ENCODE data around the gene NOXA1. TPM values are rescaled to one million over a fixed set of nuclear protein-coding genes. Genes with fewer than 3 reads are reported as not detected.

NOXA1 gene
- polyA plus RNA-seq, 1 experiment: 0.32 TPM

DNA sequence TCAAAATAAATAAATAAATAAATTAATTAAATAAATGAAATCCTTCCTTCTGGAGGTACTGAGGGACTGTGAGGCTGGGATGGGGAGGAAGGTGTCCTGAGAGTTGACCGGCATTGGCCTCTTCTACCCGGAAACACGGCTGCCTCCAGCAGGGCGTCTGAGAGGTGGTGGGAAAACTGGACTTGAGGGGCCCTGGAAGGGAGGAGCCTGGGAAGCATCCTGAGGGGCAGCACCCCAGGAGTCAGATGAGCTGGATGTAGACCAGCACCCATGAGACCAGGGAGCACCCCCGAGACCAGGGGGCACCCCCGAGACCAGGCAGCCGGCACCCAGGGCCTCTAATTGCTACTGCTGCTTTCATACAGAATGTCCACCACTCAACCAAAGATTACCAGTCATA lies 44.7 kb downstream of the NOXA1 start:
- ChIA-PET POLR2A (no interaction called here), CTCF (interaction anchor here (0.6 kb wide), 2 partner anchors 27 to 166 kb away, joined by 3 read pairs; no protein-coding TSS in a partner anchor)
- H3K36me3 ChIP-seq (ENCODE audit: control insufficient read depth, insufficient read depth, low read length): no peaks in the 10 kb centered on the region
- H3K27me3 ChIP-seq (ENCODE audit: control insufficient read depth, insufficient read depth, low read length): no peaks in the 10 kb centered on the region
- H3K4me3 ChIP-seq (ENCODE audit: low read depth, low read length): no peak overlapping the region
- no peak for DNase-seq (ENCODE audit: low read depth)
- TF ChIP-seq, protein P1, sequence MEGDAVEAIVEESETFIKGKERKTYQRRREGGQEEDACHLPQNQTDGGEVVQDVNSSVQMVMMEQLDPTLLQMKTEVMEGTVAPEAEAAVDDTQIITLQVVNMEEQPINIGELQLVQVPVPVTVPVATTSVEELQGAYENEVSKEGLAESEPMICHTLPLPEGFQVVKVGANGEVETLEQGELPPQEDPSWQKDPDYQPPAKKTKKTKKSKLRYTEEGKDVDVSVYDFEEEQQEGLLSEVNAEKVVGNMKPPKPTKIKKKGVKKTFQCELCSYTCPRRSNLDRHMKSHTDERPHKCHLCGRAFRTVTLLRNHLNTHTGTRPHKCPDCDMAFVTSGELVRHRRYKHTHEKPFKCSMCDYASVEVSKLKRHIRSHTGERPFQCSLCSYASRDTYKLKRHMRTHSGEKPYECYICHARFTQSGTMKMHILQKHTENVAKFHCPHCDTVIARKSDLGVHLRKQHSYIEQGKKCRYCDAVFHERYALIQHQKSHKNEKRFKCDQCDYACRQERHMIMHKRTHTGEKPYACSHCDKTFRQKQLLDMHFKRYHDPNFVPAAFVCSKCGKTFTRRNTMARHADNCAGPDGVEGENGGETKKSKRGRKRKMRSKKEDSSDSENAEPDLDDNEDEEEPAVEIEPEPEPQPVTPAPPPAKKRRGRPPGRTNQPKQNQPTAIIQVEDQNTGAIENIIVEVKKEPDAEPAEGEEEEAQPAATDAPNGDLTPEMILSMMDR (IDR thresholded peaks at IDR 0.05; ENCODE audit: insufficient read depth, low read depth, low read length): no peak

DNA sequence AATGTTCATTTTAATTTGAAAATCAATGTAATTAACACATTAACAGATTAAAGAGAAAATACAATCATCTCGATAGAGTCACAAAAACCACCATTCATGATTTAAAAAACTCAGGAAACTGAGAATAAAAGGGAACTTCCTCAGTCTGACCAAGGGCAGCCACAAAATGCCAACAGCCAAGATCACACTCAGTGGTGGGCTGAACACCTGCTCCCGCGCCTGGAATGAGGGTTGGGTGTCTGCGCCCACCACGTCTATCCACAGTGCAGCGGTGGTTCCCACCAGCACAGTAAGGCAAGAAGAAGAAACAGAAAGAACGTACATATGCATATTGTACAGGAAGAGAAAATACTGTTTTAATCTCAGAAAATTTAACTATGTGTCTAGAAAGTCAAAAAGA lies 47.6 kb downstream of the NOXA1 start:
- Histone ChIP-seq H3K36me3 (ENCODE audit: control insufficient read depth, insufficient read depth, low read length) (no peaks in the 10 kb centered on the region), H3K27me3 (ENCODE audit: control insufficient read depth, insufficient read depth, low read length) (no peaks in the 10 kb centered on the region), H3K4me3 (ENCODE audit: low read depth, low read length) (no peak overlapping the region)
- ChIA-PET POLR2A (interaction anchor here (0.7 kb wide), 1 partner anchor 48 kb away, joined by 3 read pairs; the partner anchor contains the start of gene EXD3), CTCF (no interaction called here)
- TF ChIP-seq, protein P1 (IDR thresholded peaks at IDR 0.05; ENCODE audit: insufficient read depth, low read depth, low read length): no peak
- no peak for DNase-seq (ENCODE audit: low read depth)

DNA sequence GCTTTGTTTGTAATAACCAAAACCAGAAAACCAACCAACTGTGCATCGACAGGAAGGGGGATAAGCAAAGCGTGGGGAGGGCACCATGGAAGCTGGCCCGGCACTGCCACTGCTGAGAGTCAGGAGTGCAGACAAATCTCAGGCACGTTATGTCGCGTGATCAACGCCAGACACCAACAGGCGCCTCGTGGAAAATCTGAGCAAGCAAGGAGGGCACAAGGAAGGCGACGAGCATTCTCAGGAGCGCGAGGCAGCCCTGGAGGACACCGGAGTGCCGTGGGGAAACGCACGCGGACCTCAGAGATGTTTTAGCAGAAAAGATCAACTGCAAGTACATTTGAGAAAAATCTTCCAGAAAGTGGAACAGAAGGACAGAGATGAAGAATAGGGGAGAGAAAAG lies 51.1 kb downstream of the NOXA1 start:
- Histone ChIP-seq H3K4me3 (ENCODE audit: low read depth, low read length) (no peak overlapping the region), H3K27me3 (ENCODE audit: control insufficient read depth, insufficient read depth, low read length) (no peaks in the 10 kb centered on the region), H3K36me3 (ENCODE audit: control insufficient read depth, insufficient read depth, low read length) (no peaks in the 10 kb centered on the region)
- TF ChIP-seq, protein P1 (IDR thresholded peaks at IDR 0.05; ENCODE audit: insufficient read depth, low read depth, low read length): no peak
- ChIA-PET POLR2A (no interaction called here), CTCF (no interaction called here)
- no peak for DNase-seq (ENCODE audit: low read depth)

DNA sequence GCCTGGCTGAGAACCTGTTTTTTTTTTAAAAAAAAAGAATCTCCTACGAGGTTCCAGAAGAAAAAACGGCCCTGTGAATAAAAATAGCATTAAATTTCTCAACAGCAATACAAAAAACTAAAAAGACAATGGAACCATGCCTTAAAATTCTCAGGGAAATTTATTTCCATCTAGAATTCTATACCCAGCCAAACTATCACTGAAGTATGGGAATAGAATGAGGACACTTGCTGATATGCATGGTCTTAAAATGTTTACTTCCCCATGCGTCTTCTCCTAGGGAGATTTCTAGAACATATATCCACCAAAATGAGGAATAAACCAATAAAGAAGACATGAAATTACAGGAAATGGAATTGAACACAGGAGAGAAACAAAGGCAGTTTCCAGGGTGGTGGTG lies 52.5 kb downstream of the NOXA1 start:
- ChIA-PET CTCF (no interaction called here), POLR2A (no interaction called here)
- H3K36me3 ChIP-seq (ENCODE audit: control insufficient read depth, insufficient read depth, low read length): no peaks in the 10 kb centered on the region
- H3K27me3 ChIP-seq (ENCODE audit: control insufficient read depth, insufficient read depth, low read length): no peaks in the 10 kb centered on the region
- no peak for DNase-seq (ENCODE audit: low read depth)
- H3K4me3 ChIP-seq (ENCODE audit: low read depth, low read length): no peak overlapping the region
- TF ChIP-seq, protein P1 (IDR thresholded peaks at IDR 0.05; ENCODE audit: insufficient read depth, low read depth, low read length): no peak

DNA sequence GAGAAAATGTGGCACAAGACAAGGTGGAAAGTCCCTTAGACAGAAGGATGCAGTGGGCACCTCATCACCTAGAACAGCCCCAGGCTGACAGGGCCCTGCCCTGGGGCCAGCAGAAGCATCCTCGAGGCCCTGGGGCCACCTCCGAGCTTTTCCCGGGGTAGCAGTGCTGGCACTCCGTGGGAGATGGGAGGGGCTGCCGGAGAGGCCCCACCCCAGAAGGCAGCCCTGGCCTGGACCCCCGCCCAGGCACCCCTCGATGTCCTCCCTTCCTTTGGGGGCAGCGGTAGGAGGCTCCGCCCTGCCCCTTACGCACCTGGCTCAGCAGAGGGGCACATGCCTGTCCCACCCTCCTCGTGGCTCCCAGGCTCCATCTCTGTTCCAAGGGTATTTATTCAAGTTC lies 53.7 kb downstream of the NOXA1 start:
- POLR2A ChIA-PET: no interaction called here
- TF ChIP-seq, protein P1 (IDR thresholded peaks at IDR 0.05; ENCODE audit: insufficient read depth, low read depth, low read length): no peak
- H3K27me3 ChIP-seq (ENCODE audit: control insufficient read depth, insufficient read depth, low read length): no peaks in the 10 kb centered on the region
- H3K4me3 ChIP-seq (ENCODE audit: low read depth, low read length): no peak overlapping the region
- CTCF ChIA-PET: no interaction called here
- H3K36me3 ChIP-seq (ENCODE audit: control insufficient read depth, insufficient read depth, low read length): no peaks in the 10 kb centered on the region
- DNase-seq (ENCODE audit: low read depth): no peak

Measured in BJ (cell line).